Measurements from ENCODE around the gene VDR.

DNA sequence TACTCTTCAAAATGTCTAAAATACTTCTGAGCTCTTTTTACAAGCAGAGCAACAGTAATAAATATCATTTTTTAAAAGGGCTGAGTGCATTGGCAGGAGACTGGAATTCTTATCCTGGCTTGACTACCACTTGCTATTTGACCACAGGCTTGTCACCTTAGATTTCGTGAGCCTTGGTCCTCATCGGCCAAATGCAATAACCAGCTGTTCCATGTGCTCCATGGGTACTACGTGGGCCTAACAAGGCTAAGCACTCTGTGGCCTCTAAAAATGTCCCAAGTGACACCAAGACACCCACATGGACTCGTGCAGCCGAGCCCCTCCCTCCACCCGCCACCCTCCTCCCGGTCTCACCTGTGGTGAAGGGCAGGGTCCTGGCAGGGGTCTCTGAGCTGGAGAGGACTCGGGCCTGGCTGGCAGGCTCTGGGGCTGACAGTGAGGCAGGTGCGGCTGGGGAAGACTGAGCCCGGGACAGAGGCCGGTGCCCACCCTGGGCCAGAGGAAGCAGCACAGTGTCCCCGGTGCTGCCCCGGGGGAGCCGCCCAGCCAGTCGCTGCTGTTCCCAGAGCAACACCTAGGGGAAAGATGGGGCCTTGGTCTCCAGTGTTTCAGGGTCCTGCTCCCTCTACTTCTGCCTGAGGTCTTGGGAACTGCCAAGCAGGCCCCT is 111.6 kb downstream of the VDR start:
- TF ChIP-seq POLR2A (IDR thresholded peaks at IDR 0.05; ENCODE audit: low read length) (no peak), GATA1 (IDR thresholded peaks at IDR 0.05; ENCODE audit: low read depth, low read length) (no peak)

All from erythroblast (primary cell).